Umbilical cord (tissue), 2 donors: Measurements from ENCODE around the gene MBD2. TPM values are rescaled to one million over a fixed set of nuclear protein-coding genes. Genes with fewer than 3 reads are reported as not detected.
A peak's percentile ranks its signal among the peaks of the same experiment; 100 is the strongest.
"Not testable (repeated sequence)": the region's sequence is repeated elsewhere in the genome, so short reads cannot be mapped to it uniquely, and the experiment has no call there.

Experiments used
- DNase-seq: peaks from one replicate; pipeline ENCODE4 v3.0.0-alpha.2; 2015; ENCODE audit warnings: low spot score
- total RNA-seq: library from RNA; depleted of rRNA; stranded (reverse); fragments of >200 nt; gene quantifications from one replicate; pipeline ENCODE4 v1.2.3, GENCODE V29; 2014; ENCODE audit warnings: low replicate concordance; ENCODE audit not compliant: insufficient read depth

MBD2 gene
- total RNA-seq, 1 donor from 2014 or later = 13.5 TPM

GRCh38 chr18:54238173-54238936 lies 13.9 kb upstream of the MBD2 start:
- no peak for DNase-seq

- no peak for DNase-seq
Measured at GRCh38 chr18:54235871-54236270, 11.4 kb upstream of the MBD2 start.

GRCh38 chr18:54233747-54234146 lies 9.3 kb upstream of the MBD2 start:
- no peak for DNase-seq

GRCh38 chr18:54233228-54233625 lies 8.8 kb upstream of the MBD2 start:
- DNase-seq = no peak

- no peak for DNase-seq
Measured at GRCh38 chr18:54232485-54233227, 8.2 kb upstream of the MBD2 start.

- DNase-seq = no peak
Measured at GRCh38 chr18:54229421-54230059, 5.1 kb upstream of the MBD2 start.

- no peak for DNase-seq
Measured at GRCh38 chr18:54228364-54228763, 3.9 kb upstream of the MBD2 start.

- peak; percentile 84 for DNase-seq
Measured at GRCh38 chr18:54223568-54224241, 764 bp downstream of the MBD2 start.

GRCh38 chr18:54222922-54223567 lies 1.4 kb downstream of the MBD2 start:
- DNase-seq = no peak

- no peak for DNase-seq
Measured at GRCh38 chr18:54220406-54220805, 4.1 kb downstream of the MBD2 start.

- not testable (repeated sequence) for DNase-seq
Measured at GRCh38 chr18:54218803-54219202, 5.7 kb downstream of the MBD2 start.

- DNase-seq = no peak
Measured at GRCh38 chr18:54218299-54218698, 6.2 kb downstream of the MBD2 start.

GRCh38 chr18:54217624-54218023 lies 6.8 kb downstream of the MBD2 start:
- DNase-seq = no peak

GRCh38 chr18:54215069-54215468 lies 9.4 kb downstream of the MBD2 start:
- no peak for DNase-seq

- DNase-seq = no peak
Measured at GRCh38 chr18:54210463-54210862, 14.0 kb downstream of the MBD2 start.

GRCh38 chr18:54209471-54210180 lies 14.8 kb downstream of the MBD2 start:
- DNase-seq = no peak

GRCh38 chr18:54206447-54206846 lies 18.0 kb downstream of the MBD2 start:
- no peak for DNase-seq

- DNase-seq = no peak
Measured at GRCh38 chr18:54205959-54206358, 18.5 kb downstream of the MBD2 start.

- not testable (repeated sequence) for DNase-seq
Measured at GRCh38 chr18:54205448-54205847, 19.0 kb downstream of the MBD2 start.

- no peak for DNase-seq
Measured at GRCh38 chr18:54204883-54205282, 19.6 kb downstream of the MBD2 start.

- no peak for DNase-seq
Measured at GRCh38 chr18:54203914-54204313, 20.6 kb downstream of the MBD2 start.
